Stimulated activated CD4-positive, alpha-beta T cell treated with anti-CD3 and anti-CD28 coated beads, Interleukin-2, amount 100 ng/mL, for 4 hours (primary cell): ENCODE results near the gene KLK5.

Experiments used
- DNase-seq: peaks from one replicate; pipeline ENCODE4 v3.0.0-alpha.2; 2020; ENCODE audit warnings: low read depth

KLK5 gene

DNA sequence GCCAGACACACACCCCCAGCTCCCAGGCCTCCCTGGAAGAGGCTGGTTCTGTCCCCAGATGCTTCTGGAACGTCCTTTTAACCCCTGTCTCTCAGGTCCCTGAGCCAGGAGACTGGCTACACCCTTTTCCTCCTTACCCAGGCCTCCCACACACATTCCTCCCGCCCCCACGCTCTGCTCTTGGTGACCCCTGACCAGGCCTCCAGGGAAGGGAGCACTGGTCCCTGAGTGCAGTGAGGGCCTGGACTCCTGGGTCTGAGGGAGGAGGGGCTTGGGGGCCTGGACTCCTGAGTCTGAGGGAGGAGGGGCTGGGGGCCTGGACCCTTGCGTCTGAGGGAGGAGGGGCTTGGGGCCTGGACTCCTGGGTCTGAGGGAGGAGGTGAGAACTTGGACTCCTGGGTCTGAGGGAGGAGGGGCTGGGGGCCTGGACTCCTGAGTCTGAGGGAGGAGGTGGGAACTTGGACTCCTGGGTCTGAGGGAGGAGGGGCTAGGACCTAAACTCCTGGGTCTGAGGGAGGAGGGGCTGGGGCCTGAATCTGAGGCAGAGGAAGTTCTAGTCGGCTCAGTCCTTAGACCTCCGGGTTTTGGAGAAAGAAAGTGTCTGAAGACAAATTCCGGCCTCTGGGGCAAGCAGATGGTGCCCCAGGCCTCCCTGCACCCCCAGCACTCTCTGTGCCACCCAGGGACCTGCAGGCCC lies 16.0 kb upstream of the KLK5 start:
- no peak for DNase-seq

GRCh38 chr19:50967929-50968715 lies 15.3 kb upstream of the KLK5 start:
- no peak for DNase-seq

DNA sequence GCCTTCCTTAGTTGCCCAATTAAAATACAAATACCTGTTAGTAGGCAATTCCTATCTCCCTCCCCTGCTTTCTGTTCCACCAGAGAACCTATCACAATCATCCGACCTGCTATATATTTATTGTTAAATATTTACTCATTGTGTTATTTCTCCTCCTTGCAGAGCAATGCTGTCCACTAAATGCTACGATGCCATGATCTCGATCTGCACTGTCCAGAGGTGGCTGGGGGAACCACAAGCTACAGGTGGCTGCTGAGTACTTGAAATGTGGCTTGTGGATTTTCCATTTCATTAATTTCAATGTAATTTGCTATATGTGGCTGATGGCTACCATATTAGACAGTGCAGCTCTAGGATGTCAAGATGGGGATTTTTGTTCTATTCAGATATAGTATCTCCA lies 11.4 kb upstream of the KLK5 start:
- no peak for DNase-seq

DNA sequence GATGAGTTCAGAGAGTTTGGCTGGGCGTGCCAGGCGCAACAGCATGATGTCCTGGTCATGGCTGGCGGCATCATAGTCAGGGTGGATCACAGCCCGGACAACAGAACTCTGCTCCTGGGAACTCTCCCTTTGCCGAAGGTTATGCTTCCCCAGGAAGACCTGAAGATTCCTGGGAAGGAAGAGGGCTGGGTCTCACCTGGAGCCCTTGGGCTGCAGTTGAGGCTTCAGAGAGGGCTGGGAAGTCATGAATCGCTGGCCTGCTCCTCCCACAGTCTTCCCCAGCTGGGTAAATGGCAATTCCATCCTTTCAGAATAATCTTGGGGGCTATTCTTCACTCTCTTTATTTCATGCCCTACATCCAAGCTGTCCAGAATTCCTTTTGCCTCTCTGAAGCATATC lies 10.5 kb upstream of the KLK5 start:
- no peak for DNase-seq

DNA sequence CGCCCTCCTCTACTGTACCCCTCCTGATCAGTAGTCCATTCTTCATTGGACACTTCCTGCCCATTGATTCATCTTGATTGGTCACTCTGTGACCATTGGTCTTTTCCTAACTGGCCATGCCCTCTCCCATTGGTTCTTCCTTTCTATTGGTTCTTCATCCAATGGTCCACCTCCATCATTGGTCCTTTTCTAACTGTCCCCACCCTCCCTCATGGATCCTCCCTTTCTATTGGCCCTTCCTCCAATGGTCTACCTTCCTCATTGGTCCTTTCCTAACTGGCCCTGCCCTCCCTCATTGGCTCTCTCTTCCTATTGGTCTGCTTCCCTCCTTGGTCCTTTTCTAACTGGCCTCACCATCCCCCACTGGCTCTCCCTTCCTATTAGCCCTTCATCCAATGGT lies 9.4 kb upstream of the KLK5 start:
- no peak for DNase-seq

GRCh38 chr19:50959731-50960500 lies 7.1 kb upstream of the KLK5 start:
- DNase-seq: no peak

DNA sequence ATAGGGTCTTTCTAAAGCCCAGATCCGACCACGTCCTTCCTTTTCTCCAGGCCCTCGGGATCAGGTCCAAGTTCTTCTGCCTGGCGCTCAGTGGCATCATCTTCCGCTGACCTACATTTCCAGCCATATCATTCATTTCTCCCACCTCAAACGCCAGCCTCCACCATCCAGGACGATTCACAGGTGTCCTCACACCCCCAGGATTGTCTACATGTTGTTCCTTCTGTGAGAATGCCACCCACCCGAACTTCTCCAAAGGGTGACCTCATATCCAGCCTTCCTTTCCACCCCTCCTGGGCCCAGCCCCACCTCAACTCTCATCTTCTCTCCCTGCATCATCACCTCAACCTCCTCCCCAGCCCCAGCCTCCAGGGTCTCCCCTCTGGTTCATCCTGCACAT lies 4.7 kb upstream of the KLK5 start:
- no peak for DNase-seq

DNA sequence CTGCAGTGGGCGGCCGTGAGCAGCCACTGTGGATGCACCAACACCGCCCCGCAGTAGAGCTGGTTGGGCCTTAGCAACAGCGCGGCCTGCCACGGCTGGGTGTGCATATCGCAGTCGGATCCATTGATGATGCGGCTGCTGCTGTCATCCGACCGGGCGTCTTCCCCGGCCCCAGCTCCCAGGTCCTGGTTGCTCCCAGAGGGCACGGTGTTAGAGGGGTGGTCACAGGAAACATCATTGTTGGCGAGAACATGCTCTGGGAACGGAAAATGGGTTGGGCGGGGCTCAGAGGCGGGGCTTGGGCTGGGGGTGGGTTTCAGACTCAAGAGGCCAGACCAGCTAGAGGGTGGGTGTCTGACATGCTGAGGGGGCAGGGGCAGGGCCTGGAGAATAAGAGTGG lies 3.0 kb downstream of the KLK5 start:
- no peak for DNase-seq

DNA sequence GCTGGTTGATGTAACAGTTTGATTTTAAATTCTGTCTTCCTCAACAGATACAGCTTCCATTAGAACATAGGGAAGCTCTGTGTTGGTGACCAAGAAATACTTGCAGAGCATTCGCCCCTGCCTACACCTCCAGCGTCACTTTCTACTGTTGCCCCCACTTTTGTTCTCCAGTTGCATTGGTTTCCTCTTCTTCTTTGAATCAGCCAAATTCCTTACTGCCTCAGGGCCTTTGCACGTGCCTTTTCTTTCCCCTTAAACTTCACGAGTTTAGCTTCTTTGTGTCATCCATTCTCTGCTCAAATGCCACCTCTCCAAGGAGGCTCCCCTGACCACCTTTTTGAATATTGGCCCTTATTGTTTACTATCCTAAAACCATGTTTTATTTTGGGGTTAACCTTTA lies 5.7 kb downstream of the KLK5 start:
- DNase-seq: no peak

GRCh38 chr19:50944795-50945194 lies 8.0 kb downstream of the KLK5 start:
- DNase-seq: no peak

DNA sequence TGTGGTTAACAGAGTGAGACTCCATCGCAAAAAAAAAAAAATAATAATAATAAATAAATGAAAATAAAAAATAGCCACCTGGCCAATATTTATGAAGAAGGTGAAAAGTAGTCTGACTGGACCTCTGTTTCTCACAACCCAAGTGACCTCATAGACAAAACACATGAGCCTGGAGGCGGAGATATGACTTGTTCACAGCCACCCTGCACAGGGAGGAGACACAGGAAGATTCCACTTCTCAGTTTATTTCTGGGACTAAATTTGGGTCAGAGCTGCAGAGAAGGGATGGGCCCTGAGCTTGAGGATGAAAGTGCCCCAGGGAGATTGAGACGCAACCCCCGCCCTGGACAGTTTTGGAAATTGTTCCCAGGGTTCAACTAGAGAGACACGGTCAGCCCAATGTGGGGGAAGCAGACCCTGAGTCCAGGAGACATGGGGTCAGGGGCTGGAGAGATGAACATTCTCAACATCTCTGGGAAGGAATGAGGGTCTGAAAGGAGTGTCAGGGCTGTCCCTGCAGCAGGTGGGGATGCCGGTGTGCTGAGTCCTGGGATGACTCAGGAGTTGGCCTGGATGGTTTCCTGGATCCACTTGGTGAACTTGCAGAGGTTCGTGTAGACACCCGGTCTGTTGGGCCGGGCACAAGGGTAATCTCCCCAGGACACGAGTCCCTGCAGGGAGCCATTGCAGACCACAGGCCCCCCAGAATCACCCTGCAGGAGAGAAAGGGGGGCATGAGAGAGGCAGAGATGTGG lies 9.6 kb downstream of the KLK5 start:
- DNase-seq: no peak

- DNase-seq: no peak
These were observed 13.2 kb downstream of the KLK5 start for GRCh38 chr19:50939596-50939995.

DNA sequence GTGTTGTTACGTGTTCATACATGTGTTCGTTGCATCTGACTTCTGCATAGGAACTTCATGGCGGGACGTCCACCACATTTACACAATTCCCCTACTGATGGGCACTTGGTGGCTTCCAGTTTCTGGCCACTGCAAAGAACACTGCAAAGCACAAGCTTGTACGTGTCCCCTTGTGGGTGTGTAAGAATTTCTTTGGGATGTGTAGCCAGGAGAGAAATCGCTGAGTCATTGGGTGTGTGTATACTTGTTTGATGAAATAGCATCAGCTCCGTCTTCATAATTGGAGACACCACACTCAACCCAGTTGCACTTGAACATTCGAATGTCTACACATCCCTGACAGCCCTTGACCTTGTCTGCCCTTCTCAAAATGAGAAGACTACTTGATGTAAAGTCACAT lies 19.2 kb downstream of the KLK5 start:
- no peak for DNase-seq

DNA sequence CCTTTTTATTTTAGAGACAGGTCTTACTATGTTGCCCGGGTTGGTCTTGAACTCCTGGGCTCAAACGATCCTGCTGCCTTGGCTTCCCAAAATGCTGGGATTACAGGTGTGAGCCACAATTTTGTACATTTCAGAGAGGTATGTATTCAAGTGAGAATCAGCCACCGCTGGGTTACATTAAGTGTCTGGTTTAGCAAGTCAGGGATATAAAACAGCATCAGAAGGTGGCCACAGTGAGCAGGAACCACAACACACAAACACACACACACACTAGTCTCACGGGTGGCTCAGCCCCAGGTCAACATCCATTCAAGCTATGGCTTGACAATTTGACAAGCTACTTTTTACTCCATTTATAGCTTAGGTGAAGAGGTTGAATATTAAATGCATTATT lies 20.2 kb downstream of the KLK5 start:
- DNase-seq: no peak

- DNase-seq: no peak
These were observed 20.7 kb downstream of the KLK5 start for GRCh38 chr19:50932018-50932689.

DNA sequence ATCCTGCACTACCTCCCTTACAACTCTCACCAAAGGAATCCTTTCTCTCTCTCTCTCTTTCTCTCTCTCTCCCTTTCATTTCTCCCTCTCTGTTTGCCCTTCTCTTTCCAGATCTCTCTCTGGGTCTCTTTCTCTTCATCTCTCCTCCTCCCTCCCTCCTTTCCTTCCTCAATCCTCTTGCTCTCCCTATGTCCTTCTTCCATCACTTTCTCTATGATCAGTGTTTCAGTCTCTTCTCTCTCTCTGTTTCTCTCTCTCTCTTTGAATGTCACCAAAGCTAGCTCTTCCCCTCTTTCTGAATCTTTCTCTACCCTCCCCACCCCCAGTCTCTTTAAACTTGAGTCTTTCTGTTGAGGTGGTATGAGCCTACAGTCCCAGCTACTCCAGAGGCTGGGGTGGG lies 21.8 kb downstream of the KLK5 start:
- DNase-seq: no peak

DNA sequence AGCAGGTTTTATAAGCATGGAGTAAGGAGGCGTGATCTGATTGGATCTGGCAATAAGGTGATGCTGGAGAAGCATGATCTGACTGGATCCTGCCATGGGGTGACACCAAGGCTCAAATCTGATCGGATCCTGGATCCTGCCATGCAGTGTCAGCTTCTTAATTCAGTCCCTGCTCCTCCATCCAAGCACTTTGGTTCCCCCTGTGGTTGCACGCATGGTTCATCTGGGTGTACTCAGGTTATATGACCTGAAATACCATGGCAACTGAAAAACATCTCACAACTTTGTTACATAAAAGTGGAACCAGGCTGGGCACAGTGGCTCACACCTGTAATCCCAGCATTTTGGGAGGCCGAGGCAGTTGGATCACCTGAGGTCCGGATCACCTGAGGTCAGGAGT lies 24.0 kb downstream of the KLK5 start:
- no peak for DNase-seq

GRCh38 chr19:50926144-50926543 lies 26.7 kb downstream of the KLK5 start:
- no peak for DNase-seq

GRCh38 chr19:50925734-50926133 lies 27.1 kb downstream of the KLK5 start:
- no peak for DNase-seq

DNA sequence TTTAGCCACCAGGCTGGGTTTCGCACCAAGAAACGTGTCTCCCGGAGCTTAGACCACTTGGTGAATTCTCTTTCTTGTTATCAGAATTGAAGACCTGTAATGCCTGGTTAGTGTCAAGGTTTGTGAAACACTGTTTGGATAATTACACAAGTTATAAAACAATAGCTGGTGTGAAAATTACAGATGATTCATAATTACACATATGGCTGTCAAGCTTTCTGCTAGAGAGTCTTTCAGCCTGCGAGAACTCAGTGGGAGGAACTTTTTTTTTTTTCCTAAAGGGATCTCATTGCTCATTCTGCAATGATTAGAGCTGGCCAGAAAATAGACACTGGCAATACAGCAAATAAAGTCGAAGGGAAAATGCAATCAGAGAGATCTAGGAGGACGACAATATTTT lies 28.3 kb downstream of the KLK5 start:
- no peak for DNase-seq

DNA sequence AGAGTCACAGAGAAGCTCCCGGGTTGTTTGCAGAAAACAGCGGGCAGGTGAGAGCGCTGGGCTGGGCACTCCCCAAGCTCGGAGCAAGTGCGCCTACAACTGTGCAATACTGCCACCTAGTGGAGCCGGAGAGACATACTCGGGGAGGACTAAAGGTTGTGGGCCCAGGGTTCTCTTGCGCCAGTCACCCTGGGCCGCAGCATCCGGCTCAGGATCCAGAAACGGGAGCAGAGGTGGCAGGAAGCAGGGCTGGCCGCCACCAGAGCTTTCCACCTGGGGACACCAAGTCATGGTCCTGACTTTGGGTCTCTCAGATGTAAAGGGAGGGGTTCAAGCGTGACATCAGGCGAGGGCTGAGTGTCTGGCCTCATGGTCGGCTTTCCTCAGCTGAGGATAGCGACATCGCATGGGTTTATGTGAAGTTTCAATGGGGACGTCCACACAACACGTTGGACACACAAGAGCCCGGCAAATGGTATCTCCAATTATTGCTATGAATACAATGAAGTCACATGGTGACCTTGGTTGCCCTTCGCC lies 30.5 kb downstream of the KLK5 start:
- peak; percentile 72 for DNase-seq
